ENCODE measurements around the gene MACF1. TPM values are rescaled to one million over a fixed set of nuclear protein-coding genes. Genes with fewer than 3 reads are reported as not detected.
A peak's percentile ranks its signal among the peaks of the same experiment; 100 is the strongest.

The MACF1 gene
- total RNA-seq, 1 donor from 2014 or later = 301 TPM

GRCh38 chr1:39386997-39387396 is 182.5 kb downstream of the MACF1 start:
- Mint-ChIP-seq H3K36me3 (peaks cover 46% of the 10 kb centered on the region), H3K4me1 (peaks cover 9% of the 10 kb centered on the region), H3K27ac (no peak overlapping the region), H3K9me3 (no peaks in the 10 kb centered on the region), H3K27me3 (ENCODE audit: low read depth) (no peaks in the 10 kb centered on the region), H3K4me3 (no peak overlapping the region)
- no peak for TF ChIP-seq CTCF (IDR thresholded peaks at IDR 0.05; ENCODE audit: unreplicated experiment)
- DNase-seq (ENCODE audit: low spot score in 2 of 2, unreplicated experiment in 2 of 2) = no peak

GRCh38 chr1:39387452-39387851 is 183.0 kb downstream of the MACF1 start:
- Mint-ChIP-seq H3K36me3 (peaks cover 45% of the 10 kb centered on the region), H3K4me3 (no peak overlapping the region), H3K9me3 (no peaks in the 10 kb centered on the region), H3K4me1 (peaks cover 14% of the 10 kb centered on the region), H3K27ac (no peak overlapping the region), H3K27me3 (ENCODE audit: low read depth) (no peaks in the 10 kb centered on the region)
- no peak for TF ChIP-seq CTCF (IDR thresholded peaks at IDR 0.05; ENCODE audit: unreplicated experiment)
- DNase-seq (ENCODE audit: low spot score in 2 of 2, unreplicated experiment in 2 of 2) = no peak

- Mint-ChIP-seq H3K4me1 (peaks cover 58% of the 10 kb centered on the region), H3K36me3 (peaks cover 22% of the 10 kb centered on the region), H3K27ac (peak overlapping the region; percentile 70), H3K4me3 (no peak overlapping the region), H3K9me3 (no peaks in the 10 kb centered on the region), H3K27me3 (ENCODE audit: low read depth) (no peaks in the 10 kb centered on the region)
- DNase-seq (ENCODE audit: low spot score in 2 of 2, unreplicated experiment in 2 of 2) = no peak
- no peak for TF ChIP-seq CTCF (IDR thresholded peaks at IDR 0.05; ENCODE audit: unreplicated experiment)
These were observed 187.5 kb downstream of the MACF1 start for GRCh38 chr1:39391691-39392679.

GRCh38 chr1:39392851-39393573 is 188.5 kb downstream of the MACF1 start:
- DNase-seq (ENCODE audit: low spot score in 2 of 2, unreplicated experiment in 2 of 2) = no peak
- H3K27ac Mint-ChIP-seq = peak overlapping the region; percentile 99
- H3K4me1 Mint-ChIP-seq = peaks cover 65% of the 10 kb centered on the region
- H3K9me3 Mint-ChIP-seq = no peaks in the 10 kb centered on the region
- H3K27me3 Mint-ChIP-seq (ENCODE audit: low read depth) = no peaks in the 10 kb centered on the region
- peaks cover 12% of the 10 kb centered on the region for H3K36me3 Mint-ChIP-seq
- no peak for TF ChIP-seq CTCF (IDR thresholded peaks at IDR 0.05; ENCODE audit: unreplicated experiment)
- H3K4me3 Mint-ChIP-seq = no peak overlapping the region

- no peaks in the 10 kb centered on the region for H3K27me3 Mint-ChIP-seq (ENCODE audit: low read depth)
- no peak overlapping the region for H3K4me3 Mint-ChIP-seq
- H3K4me1 Mint-ChIP-seq = peaks cover 71% of the 10 kb centered on the region
- TF ChIP-seq CTCF (IDR thresholded peaks at IDR 0.05; ENCODE audit: unreplicated experiment) = no peak
- peak overlapping the region; percentile 99 for H3K27ac Mint-ChIP-seq
- H3K36me3 Mint-ChIP-seq = peaks cover 8% of the 10 kb centered on the region
- no peaks in the 10 kb centered on the region for H3K9me3 Mint-ChIP-seq
- DNase-seq (ENCODE audit: low spot score in 2 of 2, unreplicated experiment in 2 of 2) = no peak
These were observed 189.2 kb downstream of the MACF1 start for GRCh38 chr1:39393645-39394044.
